NCI-H2029 treated with DMSO at 0.1 percent for 48 hours (cell line): ENCODE data around the gene ERO1A.

ENCODE experiments used
- DNase-seq: peaks from one replicate; lab custom pipeline; 2025; lab: John Stamatoyannopoulos, UW

ERO1A gene

GRCh38 chr14:52694761-52695480, 437 bp downstream of the ERO1A start:
- peak; percentile 36 for DNase-seq

GRCh38 chr14:52693532-52693931, 1.8 kb downstream of the ERO1A start:
- DNase-seq: no peak

- DNase-seq: no peak
These were observed 2.3 kb downstream of the ERO1A start for GRCh38 chr14:52693036-52693435.

- DNase-seq: no peak
These were observed 3.0 kb downstream of the ERO1A start for GRCh38 chr14:52692248-52692962.

GRCh38 chr14:52690983-52691760, 4.2 kb downstream of the ERO1A start:
- DNase-seq: peak; percentile 19

GRCh38 chr14:52686176-52686575, 9.2 kb downstream of the ERO1A start:
- no peak for DNase-seq

- DNase-seq: no peak
These were observed 11.3 kb downstream of the ERO1A start for GRCh38 chr14:52683985-52684520.

- no peak for DNase-seq
These were observed 16.8 kb downstream of the ERO1A start for GRCh38 chr14:52678591-52678990.

GRCh38 chr14:52663850-52664249, 31.5 kb downstream of the ERO1A start:
- DNase-seq: no peak

- no peak for DNase-seq
These were observed 34.0 kb downstream of the ERO1A start for GRCh38 chr14:52661314-52661713.

- no peak for DNase-seq
These were observed 34.5 kb downstream of the ERO1A start for GRCh38 chr14:52660832-52661231.

GRCh38 chr14:52660325-52660724, 35.0 kb downstream of the ERO1A start:
- no peak for DNase-seq

GRCh38 chr14:52656905-52657304, 38.5 kb downstream of the ERO1A start:
- DNase-seq: no peak

- no peak for DNase-seq
These were observed 44.6 kb downstream of the ERO1A start for GRCh38 chr14:52650774-52651173.

- no peak for DNase-seq
These were observed 45.8 kb downstream of the ERO1A start for GRCh38 chr14:52649511-52649910.

GRCh38 chr14:52641745-52642144, 53.6 kb downstream of the ERO1A start:
- no peak for DNase-seq

- DNase-seq: no peak
These were observed 55.2 kb downstream of the ERO1A start for GRCh38 chr14:52640137-52640536.

- no peak for DNase-seq
These were observed 75.7 kb downstream of the ERO1A start for GRCh38 chr14:52619687-52620086.

- DNase-seq: no peak
These were observed 76.8 kb downstream of the ERO1A start for GRCh38 chr14:52618602-52619001.

GRCh38 chr14:52610187-52610586, 85.2 kb downstream of the ERO1A start:
- no peak for DNase-seq

- no peak for DNase-seq
These were observed 85.8 kb downstream of the ERO1A start for GRCh38 chr14:52609445-52610044.

- no peak for DNase-seq
These were observed 88.3 kb downstream of the ERO1A start for GRCh38 chr14:52607061-52607460.
